Stimulated activated CD8-positive, alpha-beta memory T cell treated with anti-CD3 and anti-CD28 coated beads, Interleukin-12 subunit alpha, Interleukin-12 subunit beta, amount 100 ng/mL, for 4 hours (primary cell): ENCODE results near the gene SLC35F1.

Experiments
- DNase-seq: peaks from one replicate; pipeline ENCODE4 v3.0.0-alpha.2; 2020; ENCODE audit warnings: low read depth

The SLC35F1 gene

DNA sequence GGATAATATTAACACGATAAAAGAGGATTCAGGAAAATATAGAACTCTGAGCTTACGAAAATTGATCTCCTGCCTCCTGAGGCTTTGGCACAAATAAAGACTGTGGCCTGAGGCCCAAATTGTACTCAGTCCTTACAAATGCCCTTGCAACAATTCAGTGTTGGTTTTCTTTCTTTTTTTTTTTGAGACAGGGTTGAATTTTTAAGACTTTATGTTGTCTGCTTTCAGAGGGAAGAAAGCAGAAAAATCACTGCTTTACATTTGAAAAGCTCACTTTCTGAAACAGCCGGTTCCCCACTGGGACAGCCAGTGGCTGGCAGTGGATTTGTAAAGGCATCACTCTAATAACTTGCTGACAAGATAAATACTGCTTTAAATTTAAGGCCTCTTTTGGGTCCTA lies 290.5 kb downstream of the SLC35F1 start:
- no peak for DNase-seq

DNA sequence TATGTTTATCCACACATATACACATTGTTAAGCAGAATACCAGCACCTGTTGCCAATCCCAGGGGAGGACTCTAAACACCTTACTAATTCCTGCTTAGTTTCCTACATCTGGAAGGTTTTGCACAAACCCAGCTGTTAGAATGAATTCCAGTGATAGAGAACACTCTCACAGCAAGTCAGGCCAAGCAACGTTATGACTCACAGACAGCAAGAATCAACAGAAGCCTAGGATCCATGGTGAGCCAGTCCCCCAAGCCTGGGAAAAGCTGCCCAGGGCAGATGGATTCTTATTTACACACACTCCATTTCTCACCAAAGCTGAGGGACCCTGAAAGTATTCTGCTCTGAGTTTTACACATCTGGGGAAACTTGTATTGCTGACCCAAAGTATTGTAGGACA lies 291.7 kb downstream of the SLC35F1 start:
- no peak for DNase-seq

DNA sequence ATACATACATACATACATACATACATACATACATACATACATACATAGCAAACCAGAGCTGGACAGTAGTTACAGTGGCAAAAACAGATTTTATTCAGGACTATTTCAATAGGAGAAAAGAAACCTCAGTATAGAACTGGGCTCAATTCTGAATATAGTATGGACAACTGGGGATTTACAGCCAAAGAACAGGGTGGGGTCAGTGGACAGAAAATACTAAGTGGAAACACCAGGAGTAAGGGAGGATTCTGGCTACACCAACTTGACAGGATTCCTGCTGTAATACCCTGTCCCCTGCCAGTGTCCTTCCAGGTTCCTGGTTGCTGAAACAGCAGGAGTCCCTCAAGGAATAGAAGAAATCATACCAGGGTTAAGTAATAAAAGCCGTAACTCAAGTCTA lies 293.1 kb downstream of the SLC35F1 start:
- DNase-seq = no peak

DNA sequence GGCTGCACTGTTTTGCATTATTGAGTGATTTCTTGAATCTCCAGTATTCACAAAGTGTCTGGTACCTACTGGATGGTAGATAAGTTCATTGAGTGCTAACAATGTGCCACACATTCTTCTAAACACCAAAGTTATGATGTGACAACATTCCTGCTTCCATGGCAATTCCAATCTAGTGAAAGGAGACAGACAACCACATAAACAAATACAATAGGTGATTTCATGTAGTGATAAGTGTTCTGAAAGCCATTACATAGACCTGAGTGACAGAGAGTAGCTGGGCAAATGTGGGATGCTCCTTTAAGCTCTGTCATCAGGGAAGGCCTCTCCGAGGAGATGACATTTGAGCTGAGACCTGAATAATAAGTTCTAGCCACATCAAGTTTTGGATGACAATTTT lies 295.5 kb downstream of the SLC35F1 start:
- DNase-seq = no peak

DNA sequence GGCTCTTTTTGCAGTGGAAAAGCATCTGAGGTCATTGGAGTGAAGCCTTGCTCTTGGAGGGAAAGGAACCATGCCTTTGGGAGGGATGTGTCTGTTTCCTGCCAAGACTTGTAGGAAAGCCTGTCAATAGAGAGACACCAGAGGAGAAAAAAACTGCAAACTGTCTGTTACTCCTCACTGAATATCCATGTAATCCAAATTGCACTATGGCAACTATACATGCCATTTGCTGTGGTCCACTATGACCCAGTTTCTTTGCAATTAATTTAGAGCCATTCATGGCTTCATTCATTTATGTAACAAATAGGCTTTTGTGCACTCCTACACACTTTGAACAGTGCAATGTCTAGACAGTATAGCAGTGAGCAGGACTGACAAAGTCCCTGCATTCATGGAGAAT lies 296.5 kb downstream of the SLC35F1 start:
- no peak for DNase-seq

DNA sequence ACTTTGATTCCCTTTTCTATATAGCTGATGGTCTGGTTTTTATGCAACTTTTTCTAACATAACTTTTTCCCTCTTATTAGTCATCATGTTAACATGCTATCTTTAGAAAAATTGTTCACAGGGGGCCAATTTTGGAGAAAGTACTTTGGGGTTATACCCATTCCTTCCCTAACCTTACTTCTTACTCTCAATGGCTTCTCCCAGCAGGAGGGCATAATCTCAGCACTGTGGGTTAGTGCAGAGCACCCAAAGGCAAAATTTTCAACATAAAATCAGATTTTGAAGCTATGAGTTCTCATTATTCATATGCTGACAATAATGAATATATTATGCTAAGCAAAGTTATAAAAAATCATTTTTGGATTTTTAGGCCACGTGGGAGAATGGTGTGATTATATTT lies 299.2 kb downstream of the SLC35F1 start:
- no peak for DNase-seq

DNA sequence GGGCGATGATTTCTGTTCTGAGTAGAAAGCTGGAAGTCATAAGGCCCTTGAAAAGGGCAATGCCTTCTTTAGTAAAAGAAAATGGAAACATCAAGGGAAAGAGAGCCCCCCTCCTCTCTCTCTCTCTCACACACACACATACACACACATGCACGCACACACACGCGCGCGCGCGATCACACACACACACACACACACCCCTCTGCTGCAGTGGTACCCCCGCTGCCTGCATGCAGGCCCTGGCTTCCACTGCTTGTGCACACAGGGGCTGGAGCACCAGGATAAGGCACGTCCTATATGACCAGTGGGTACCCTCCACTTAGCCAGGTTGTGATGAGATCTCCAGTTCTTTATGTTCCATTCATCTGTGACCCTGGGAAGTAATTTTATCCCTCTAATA lies 300.9 kb downstream of the SLC35F1 start:
- DNase-seq = no peak

DNA sequence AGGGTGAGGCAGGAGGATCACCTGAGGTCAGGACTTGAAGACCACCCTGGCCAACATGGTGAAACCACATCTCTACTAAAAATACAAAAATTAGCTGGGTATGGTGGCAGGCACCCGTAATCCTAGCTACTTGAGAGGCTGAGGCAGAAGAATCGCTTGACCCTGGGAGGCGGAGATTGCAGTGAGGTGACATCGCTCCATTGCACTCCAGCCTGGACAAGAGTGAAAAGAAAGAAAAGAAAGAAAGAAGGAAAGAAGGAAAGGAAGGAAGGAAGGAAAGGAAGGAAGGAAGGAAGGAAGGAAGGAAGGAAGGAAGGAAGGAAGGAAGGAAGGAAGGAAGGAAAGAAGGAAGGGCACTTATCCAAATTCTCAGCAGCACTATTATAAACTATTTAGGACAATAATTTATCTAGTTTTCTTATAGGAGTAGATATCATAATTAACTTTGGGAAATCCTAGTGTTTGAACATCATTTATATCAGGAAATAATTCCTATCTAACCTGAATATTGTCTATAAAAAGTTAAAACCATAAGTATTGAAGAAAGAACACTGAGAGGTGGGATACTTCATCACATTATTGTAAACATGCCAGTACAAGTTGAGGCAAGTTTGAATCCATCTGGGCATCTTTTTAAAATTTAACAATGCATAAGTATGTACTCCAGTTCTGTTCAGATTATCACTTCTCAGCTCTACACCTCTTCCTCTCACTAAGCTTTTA lies 305.5 kb downstream of the SLC35F1 start:
- DNase-seq = no peak

DNA sequence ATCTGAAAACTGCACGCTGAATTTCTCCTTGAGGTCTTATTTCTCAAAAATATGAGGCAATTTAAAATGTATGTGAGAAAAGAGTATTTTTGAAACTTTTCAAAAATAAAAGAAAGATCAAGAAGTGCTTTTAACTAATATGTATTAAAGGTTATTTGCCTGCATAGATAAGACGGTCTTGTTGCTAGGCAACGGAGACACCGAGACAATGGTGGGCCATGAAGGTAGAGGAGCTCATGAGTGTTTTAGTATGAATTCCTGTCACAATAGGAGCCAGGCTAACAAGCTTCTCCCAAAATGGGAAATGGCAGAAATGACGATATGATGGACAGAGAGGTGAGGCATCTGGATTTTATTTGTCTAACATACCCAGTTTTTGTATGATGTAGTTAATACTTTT lies 308.2 kb downstream of the SLC35F1 start:
- no peak for DNase-seq

DNA sequence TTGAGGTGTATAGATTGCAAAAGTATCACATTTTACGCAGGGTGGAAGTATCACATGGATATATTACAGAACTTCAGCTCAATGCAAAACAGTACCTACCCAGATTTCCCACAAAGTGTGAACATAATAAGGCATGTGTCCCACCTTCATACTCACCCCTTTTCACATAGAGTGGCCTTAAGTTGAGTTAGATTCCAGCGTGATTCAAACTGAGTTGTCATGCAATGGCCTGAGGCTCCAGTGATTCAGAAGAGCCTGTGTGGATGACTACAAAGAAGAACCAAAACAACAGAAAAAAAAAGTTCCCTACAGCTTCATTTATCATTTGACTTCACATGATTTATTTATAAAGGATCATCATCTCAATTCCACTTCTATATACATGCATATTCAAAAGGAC lies 309.7 kb downstream of the SLC35F1 start:
- no peak for DNase-seq

DNA sequence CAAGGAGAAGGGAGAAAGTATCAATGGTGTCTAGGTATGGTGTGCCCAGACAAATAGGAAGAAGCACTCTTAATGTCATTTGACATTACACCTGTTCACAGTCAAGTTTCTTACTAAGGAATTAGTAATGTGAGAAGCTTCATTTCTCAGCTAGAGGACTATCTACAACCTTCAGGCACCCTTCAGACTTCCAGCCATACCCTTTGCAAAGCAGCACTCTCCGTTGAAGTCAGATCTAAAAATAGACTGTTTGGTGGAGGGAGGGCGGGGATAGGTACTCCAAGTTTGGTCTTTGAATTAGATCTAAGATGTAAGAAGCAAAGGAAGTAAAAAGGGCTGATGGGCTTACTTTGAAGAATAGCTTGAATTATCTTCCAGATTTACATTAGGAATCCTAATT lies 311.1 kb downstream of the SLC35F1 start:
- no peak for DNase-seq

DNA sequence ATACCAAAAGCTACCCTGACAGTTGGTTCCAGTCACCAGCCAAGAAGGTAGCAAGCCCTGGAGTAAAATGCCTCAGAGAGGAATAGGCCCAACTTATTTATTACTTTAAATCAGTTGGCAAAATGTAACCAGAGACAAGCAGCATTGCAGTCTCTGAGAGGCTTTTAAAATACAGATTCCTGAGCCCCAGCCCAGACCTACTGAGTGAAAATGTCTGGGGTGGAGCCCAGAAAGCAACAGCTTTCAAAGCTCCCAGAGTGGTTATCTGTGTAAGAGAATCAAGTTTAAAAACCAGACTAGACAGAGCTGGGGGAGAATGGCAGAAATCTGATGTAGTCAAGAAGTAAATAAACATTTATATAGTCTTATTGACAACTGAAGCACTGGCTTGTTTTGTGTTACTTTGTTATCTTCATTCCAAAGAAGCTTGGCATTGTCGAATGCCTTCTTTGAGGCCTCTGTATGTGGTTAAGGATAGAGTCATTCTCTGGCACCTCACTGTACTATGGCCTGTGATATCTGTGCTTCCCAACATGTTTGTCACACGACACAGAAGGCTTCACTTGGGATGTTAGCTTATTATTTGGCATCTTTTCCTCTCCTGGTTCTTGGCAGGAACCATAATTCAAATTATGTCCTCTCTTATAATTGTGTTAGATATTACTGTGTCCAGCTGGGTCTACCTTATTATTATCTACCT lies 313.5 kb downstream of the SLC35F1 start:
- no peak for DNase-seq

DNA sequence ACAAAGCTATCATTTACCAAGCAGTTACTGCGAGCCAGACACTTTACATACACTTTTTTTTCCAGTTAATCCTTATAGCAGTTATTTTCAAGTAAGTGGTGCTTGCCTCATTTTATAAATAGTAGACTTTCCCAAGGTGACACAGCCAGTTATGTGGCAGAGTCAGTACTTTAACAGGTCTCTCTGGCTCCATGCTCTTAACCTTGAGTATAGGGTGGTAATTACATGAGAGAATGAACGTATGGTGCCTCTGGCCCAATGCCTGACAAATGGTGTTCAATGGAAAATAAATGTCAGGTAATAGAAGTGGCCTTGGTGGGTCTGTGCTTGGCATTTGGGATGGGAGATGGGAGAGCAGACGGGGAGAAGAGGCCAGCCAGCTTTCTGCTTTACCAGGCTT lies 316.3 kb downstream of the SLC35F1 start:
- no peak for DNase-seq

DNA sequence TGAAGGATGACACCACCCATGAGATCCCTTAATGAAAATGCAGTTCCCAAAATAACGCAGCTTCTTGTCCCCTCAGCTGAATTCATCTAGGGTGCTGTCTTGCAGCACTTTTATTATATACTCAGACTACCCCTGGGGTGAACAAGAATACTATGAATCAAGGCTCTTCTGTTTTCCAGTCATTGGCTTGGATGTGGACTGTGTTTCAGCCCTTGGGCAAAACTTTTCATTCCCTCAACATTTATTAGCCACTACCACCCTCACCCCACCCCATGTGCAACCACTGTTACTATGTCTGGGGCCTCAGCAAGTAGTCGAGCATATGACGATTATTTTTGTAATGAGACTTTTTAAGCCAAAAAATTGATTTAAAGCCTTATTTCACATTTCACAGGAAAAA lies 321.8 kb downstream of the SLC35F1 start:
- no peak for DNase-seq

DNA sequence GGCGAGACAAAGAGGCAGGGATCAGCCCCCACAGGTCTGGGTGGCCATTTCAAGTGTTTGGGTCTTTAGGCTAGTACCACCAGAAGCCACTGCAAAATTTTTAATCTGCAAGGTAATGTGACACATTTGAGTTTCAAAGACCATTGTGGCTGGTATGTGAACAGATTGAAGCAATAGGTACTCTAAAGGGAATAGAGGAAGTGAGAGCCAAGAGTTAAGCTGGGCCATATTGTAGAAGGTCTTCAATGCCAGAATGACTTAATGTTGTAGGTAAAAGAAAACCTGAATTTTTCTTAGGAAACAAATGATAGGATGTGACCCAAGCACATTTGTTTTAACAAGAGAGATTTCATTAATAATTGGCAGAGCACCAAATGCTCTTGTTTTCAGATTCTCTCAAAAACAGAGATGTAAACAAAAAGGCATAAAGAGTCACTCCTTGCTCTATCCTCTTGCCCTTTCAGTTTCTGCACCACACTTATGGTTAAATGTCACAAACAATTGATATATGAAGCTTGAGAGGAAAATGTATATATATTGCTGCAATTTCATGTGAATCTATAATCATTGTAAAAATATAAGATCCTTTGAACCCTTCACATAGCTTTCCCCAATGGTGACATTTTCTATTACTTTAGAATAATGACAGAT lies 333.9 kb downstream of the SLC35F1 start:
- DNase-seq = no peak

DNA sequence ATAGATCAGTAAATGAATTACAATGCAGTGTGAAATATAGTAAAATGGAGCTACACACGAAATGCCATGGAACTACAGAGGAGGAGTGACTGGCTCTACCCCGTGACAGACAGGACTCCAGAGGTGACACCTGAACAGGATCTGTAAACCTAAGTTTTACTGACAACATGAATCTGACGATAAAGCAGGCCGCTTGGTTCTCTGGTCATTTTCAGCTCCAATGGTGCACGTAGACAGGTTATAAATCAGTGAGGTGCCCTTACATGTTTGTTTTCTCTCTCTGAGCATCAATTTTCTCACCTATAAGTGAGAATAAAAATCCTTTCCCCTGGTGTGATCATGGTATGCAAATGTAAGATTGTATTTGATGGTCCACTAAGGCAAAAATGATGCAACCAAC lies 339.3 kb downstream of the SLC35F1 start:
- DNase-seq = no peak

DNA sequence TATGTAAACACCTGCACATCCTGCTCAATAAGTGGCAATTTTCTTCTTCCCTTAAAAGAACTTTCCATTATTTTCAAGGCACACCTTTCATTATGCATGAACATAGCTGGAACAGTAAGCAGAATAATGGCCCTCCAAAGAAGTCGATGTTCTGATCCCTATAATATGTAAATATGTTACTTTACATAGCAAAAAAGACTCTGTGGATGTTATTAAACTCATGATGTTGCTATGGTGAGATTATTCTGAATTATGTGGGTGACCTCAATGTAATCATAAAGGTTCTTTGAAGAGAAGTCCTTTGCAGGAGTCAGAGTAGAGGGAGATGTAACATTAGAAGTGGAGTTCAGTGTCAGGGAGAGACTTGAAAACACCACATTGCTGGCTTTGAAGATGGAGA lies 341.1 kb downstream of the SLC35F1 start:
- DNase-seq = no peak

DNA sequence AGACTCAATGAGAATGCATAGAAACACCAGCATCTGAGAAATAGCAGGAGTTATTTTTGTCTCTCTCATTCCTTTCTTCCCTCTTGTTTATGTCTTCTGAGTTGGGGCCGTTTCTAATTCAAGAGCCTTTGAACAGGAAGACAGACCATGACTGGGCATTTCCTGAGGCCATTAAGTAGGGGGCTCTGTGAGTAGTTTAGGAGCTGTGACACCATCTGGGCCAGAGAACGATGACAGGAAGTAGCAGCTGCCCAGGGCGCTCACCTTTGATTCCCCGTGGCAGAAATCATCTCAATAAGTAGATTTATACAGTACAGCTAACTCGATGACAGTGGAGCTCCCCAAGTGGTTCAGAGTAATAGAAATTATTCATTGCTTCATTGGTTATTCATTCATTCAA lies 342.6 kb downstream of the SLC35F1 start:
- no peak for DNase-seq

DNA sequence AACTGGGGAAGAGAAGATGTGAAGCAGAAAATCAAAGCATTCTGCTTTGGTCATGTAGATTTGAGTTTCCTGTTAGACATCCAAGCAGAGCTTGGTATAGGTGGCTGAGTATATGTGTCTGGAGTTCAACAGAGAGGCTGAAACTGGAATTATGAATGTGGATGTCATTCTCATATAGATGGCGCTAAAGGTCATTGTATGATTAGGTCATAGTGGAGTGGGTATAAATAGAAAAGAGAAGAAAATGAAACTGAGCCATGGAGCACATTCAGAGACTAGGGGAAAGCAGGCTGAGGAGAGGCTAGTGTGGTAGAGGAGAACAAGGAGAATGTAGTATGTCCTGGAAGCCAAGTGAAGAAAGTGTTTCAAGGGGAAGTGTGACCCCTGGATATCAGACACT lies 345.4 kb downstream of the SLC35F1 start:
- no peak for DNase-seq

DNA sequence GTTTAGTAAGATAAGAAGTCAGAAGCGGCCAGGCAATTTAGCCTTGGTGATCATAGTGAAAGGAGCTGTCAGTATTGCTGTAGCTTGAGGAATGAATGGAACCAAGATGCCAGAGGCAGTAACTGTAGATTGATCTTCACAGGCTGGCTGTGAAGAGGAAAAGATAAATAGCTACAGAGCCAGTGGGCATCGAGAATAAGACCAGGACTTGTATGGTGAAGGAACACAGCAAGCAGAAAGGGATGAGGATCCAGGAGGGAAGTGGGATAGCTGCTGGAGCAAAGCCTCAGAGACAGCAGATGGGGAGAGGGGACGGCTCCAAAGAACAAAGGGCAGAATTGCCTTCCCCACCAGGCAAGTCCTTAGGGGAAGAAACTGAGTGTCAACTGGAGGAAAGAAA lies 346.7 kb downstream of the SLC35F1 start:
- DNase-seq = no peak

DNA sequence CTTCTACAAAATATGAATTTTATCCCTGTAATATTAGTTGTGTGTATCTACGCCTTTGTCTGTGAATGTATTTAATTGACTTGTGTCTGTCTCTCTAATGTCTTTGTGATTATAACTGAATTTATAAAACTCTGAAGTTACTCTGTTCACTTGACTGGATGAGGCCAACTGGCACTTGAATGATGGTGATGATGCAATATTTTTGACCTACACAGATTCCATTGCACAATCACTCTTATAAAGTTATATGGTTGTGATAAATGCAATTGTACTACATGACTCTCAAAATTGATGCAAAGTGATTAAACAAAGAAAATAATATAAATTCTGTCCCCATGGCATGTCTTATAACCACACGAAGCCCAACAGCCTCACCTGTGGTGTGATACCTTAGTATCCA lies 353.8 kb downstream of the SLC35F1 start:
- DNase-seq = no peak

DNA sequence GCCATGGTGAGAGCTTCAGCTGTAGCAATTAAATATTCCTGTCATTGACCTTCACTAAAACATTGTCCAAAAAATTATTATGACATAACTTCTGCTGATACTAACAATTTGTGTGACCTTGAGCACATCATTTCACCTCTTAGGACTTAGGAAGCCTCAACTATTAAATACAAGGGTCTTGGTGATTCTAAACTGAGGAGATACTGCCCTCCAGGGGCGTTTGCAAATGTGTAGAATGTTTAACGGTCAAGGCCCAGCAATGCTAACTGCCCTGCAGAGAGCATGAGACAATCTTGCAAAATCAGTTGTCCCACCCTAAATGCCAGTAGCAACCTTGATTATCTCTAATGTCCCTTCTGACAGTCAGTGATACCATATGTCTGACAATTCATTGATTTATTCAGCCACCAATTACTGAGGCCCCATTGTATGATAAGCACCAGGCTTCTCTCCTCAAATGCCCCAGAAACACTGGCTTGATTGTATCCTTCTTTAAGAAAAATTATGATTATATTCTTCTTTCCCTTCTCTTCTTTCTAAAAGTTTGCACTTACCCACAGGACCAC lies 356.9 kb downstream of the SLC35F1 start:
- no peak for DNase-seq

DNA sequence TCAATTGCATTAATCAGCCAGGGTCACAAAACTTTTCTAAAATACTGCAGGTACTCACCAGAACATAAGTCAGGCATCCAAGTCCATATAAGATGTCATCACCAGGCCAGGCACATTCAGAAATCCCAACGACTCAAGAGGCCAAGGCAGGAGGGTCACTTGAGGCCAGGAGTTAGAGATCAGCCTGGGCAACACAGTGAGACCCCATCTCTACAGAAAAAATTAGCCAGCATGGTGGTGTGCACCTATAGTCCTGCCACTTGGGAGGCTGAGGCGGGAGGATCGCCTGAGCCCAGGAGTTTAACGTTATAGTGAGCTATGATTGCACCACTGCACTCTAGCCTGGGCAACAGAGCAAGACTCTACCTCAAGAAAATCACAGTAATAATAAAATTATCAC lies 362.6 kb downstream of the SLC35F1 start:
- DNase-seq = no peak
